Endodermal cell (in vitro differentiated cells): ENCODE results near the gene SORCS2. TPM values are rescaled to one million over a fixed set of nuclear protein-coding genes. Genes with fewer than 3 reads are reported as not detected.

Experiments used
- DNase-seq: peaks from one replicate; pipeline ENCODE4 v3.0.0-alpha.2; 2017
- H3K27ac ChIP-seq: 2 replicates; pipeline ENCODE4 v1.5.1; 2013; ENCODE audit warnings: mild to moderate bottlenecking, low read depth, low read length, moderate library complexity
- H3K27me3 ChIP-seq: 2 replicates; pipeline ENCODE4 v1.6.1; 2013; ENCODE audit warnings: mild to moderate bottlenecking, low read length, moderate library complexity; ENCODE audit not compliant: insufficient read depth, control insufficient read depth, poor library complexity, severe bottlenecking
- H3K36me3 ChIP-seq: 2 replicates; pipeline ENCODE4 v1.7.0; 2013; ENCODE audit warnings: mild to moderate bottlenecking, low read length, moderate library complexity; ENCODE audit not compliant: control insufficient read depth, insufficient read depth
- H3K4me1 ChIP-seq: one replicate; pipeline ENCODE4 v1.7.0; 2013; ENCODE audit warnings: low read length; ENCODE audit not compliant: control insufficient read depth, insufficient read depth
- H3K4me3 ChIP-seq: 2 replicates; pipeline ENCODE4 v1.5.1; 2013; ENCODE audit warnings: mild to moderate bottlenecking, low read length, moderate library complexity
- H3K9ac ChIP-seq: 2 replicates; pipeline ENCODE4 v1.6.1; 2013; ENCODE audit warnings: mild to moderate bottlenecking, low read length, moderate library complexity; ENCODE audit not compliant: poor library complexity, severe bottlenecking; ENCODE audit errors: extremely low read depth
- H3K9me3 ChIP-seq: 2 replicates; pipeline ENCODE4 v1.6.1; 2013; ENCODE audit warnings: mild to moderate bottlenecking, low read length, moderate library complexity; ENCODE audit not compliant: control insufficient read depth
- H3K27ac Mint-ChIP-seq: 2 replicates; pipeline ENCODE4 v1.8.0; 2020; ENCODE audit warnings: mixed read lengths
- H3K27me3 Mint-ChIP-seq: 2 replicates; pipeline ENCODE4 v1.8.0; 2021; ENCODE audit warnings: mild to moderate bottlenecking, mixed read lengths; ENCODE audit not compliant: insufficient read depth
- H3K36me3 Mint-ChIP-seq: 2 replicates; pipeline ENCODE4 v1.8.0; 2020; ENCODE audit warnings: low read depth, mixed read lengths
- H3K4me1 Mint-ChIP-seq: 2 replicates; pipeline ENCODE4 v1.8.0; 2020; ENCODE audit warnings: mixed read lengths
- H3K4me3 Mint-ChIP-seq: 2 replicates; pipeline ENCODE4 v1.8.0; 2020; ENCODE audit warnings: mild to moderate bottlenecking, moderate library complexity, mixed read lengths
- H3K9me3 Mint-ChIP-seq: 2 replicates; pipeline ENCODE4 v1.8.0; 2020; ENCODE audit warnings: mild to moderate bottlenecking, mixed read lengths
- WGBS, 2 experiments: methylation state at CpG; one replicate each; pipeline versions ENCODE4 v1.1.5 to v1.1.7; 2013; ENCODE audit warnings: missing lambda C conversion rate in 2 of 2, mixed read lengths in 1 of 2; ENCODE audit not compliant: insufficient coverage in 1 of 2, insufficient read length in 1 of 2; 5-methylcytosine and 5-hydroxymethylcytosine counted together
- total RNA-seq, 2 donors: library from RNA; stranded (reverse); fragmentation: NEBNext Ultra II Directional in 1 of 2; extraction: Animal tissue kit (Norgen Biotek cat#: 25700) in 1 of 2; gene quantifications; 2 replicates in 1 of 2; 3 replicates in 1 of 2; pipeline ENCODE4 v1.2.1, GENCODE V29; 2021
- TF ChIP-seq, protein P1 (sequence below): fragments of 200-600 bp; sonication (generic); conservative IDR thresholded peaks from 2 replicates; pipeline ENCODE4 v1.5.0; 2021; ENCODE audit warnings: antibody characterized with exemption, mild to moderate bottlenecking

Gene SORCS2
- total RNA-seq, 2 donors from 2014 or later = 1.4 to 1.9 TPM

DNA sequence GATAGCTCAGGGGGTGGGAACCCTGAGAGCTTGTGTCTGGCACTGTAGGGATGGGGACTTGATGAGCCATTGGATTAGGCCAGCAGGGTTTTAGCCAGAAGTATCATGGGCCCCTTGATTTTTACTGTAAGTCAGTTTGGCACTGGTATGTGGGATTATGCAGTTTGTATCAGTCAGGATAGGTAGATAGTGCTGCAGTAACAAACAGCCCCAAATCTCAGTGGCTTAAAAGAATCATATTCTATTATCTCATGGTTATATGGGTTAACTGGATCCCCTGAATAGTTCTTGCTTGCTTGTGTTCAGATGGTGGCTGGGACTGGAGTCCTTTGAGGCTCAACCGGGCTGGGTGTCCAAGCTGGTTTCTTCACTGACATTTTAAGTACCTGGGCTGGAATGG, 56.5 kb downstream of the SORCS2 start:
- Mint-ChIP-seq H3K4me1 (no peaks in the 10 kb centered on the region), H3K27ac (no peak overlapping the region), H3K27me3 (peaks cover 1% of the 10 kb centered on the region), H3K36me3 (no peaks in the 10 kb centered on the region), H3K9me3 (peaks cover 8% of the 10 kb centered on the region), H3K4me3 (no peak overlapping the region)
- 94% methylated on average over 1 of the region's 1 CpG; no CpG with 5 or more reads in 1 of the 2 experiments for WGBS, 2 experiments
- Histone ChIP-seq H3K36me3 (no peaks in the 10 kb centered on the region), H3K9ac (no peak overlapping the region), H3K4me3 (no peak overlapping the region), H3K9me3 (no peaks in the 10 kb centered on the region), H3K27me3 (no peaks in the 10 kb centered on the region), H3K4me1 (no peaks in the 10 kb centered on the region), H3K27ac (no peak overlapping the region)
- TF ChIP-seq, protein P1, sequence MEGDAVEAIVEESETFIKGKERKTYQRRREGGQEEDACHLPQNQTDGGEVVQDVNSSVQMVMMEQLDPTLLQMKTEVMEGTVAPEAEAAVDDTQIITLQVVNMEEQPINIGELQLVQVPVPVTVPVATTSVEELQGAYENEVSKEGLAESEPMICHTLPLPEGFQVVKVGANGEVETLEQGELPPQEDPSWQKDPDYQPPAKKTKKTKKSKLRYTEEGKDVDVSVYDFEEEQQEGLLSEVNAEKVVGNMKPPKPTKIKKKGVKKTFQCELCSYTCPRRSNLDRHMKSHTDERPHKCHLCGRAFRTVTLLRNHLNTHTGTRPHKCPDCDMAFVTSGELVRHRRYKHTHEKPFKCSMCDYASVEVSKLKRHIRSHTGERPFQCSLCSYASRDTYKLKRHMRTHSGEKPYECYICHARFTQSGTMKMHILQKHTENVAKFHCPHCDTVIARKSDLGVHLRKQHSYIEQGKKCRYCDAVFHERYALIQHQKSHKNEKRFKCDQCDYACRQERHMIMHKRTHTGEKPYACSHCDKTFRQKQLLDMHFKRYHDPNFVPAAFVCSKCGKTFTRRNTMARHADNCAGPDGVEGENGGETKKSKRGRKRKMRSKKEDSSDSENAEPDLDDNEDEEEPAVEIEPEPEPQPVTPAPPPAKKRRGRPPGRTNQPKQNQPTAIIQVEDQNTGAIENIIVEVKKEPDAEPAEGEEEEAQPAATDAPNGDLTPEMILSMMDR = no peak
- DNase-seq = no peak

DNA sequence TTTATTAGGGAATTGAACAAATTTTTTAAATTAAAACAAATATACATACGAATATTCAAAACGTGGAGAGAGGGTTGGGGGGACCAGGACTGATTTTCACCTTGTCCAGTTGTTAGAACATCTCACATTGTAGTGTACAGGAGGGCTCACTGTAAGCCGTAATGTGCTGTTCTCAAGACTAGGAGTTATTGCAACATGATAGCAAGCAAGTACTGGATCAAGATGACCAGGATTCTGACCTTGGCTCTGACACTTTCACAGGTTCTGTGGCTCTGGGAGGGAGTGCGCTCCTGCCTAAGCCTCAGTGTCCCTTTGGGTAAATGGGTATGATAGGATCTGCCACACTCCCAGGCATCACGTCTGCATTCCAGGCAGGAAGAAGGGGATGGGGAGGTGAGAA, 59.0 kb downstream of the SORCS2 start:
- H3K9me3 ChIP-seq = no peaks in the 10 kb centered on the region

DNA sequence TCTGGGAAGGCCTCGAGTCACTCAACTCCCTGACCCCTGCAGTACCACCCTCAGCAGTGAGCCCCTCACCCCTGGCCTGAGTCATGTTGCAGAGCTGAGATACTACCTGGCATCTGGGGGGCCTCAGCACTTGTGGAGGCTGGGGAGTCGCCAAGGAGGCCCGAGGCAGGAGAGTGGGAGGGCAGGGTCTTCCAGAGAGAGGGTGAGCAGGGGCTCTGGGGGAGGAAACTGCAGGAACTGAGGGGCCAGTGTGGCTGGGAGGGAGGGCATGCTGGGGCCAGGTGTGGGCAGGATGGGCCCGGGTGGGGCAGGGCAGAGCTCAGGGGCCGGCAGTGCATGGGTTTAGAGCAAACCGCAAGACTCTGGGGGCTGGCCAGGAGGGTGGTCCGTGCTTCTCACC, 59.7 kb downstream of the SORCS2 start:
- 88 to 100% methylated on average over 2 to 7 of the region's 7 CpGs for WGBS, 2 experiments
- H3K36me3 Mint-ChIP-seq = no peaks in the 10 kb centered on the region
- H3K27me3 Mint-ChIP-seq = peaks cover 1% of the 10 kb centered on the region
- H3K4me1 Mint-ChIP-seq = no peaks in the 10 kb centered on the region
- Histone ChIP-seq H3K27me3 (no peaks in the 10 kb centered on the region), H3K4me3 (no peak overlapping the region), H3K36me3 (no peaks in the 10 kb centered on the region), H3K9me3 (no peaks in the 10 kb centered on the region), H3K27ac (no peak overlapping the region), H3K9ac (no peak overlapping the region), H3K4me1 (no peaks in the 10 kb centered on the region)
- DNase-seq = no peak
- H3K9me3 Mint-ChIP-seq = peaks cover 8% of the 10 kb centered on the region
- TF ChIP-seq, protein P1 = no peak
- H3K4me3 Mint-ChIP-seq = no peak overlapping the region
- H3K27ac Mint-ChIP-seq = no peak overlapping the region

More for the DNA sequence above, 59.0 kb downstream of the SORCS2 start:
- no peak overlapping the region for H3K27ac Mint-ChIP-seq
- no peak overlapping the region for H3K4me3 Mint-ChIP-seq
- H3K9me3 Mint-ChIP-seq = peaks cover 8% of the 10 kb centered on the region
- H3K27me3 Mint-ChIP-seq = peaks cover 1% of the 10 kb centered on the region
- WGBS, 2 experiments = 79 to 83% methylated on average over 1 to 5 of the region's 5 CpGs
- Histone ChIP-seq H3K36me3 (no peaks in the 10 kb centered on the region), H3K4me1 (no peaks in the 10 kb centered on the region), H3K27me3 (no peaks in the 10 kb centered on the region), H3K27ac (no peak overlapping the region), H3K4me3 (no peak overlapping the region), H3K9ac (no peak overlapping the region)
- TF ChIP-seq, protein P1 = no peak
- no peaks in the 10 kb centered on the region for H3K36me3 Mint-ChIP-seq
- no peaks in the 10 kb centered on the region for H3K4me1 Mint-ChIP-seq
- no peak for DNase-seq
